ENCODE results near the gene GIMAP8.

GIMAP8 gene

DNA sequence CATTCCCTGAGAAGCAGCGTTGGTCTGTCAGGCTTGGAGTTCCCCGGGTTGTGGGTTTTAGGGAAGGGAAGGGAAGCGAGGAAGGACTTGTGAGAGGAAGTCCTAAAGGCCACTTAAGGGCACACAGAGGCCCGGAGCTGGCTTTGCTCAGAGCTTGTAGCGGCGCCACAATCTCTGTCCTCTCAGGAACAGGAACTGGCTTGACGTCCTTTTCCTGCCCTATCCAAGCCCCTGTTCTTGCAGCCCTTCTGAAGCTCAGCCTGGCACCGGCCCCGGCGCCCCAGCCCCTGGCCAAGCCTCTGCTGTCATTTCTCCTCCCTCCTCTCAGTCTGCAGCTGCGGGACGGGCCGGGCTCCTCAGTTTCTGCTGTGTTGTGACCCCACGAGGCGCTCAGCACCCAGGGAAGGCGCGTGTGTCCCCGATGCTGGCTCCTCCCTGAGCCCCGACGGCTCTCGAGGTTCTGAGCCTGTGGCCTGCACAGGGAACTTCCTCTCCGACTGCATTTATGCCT is at the start of gene GIMAP8:
GIMAP8 (plus strand) TSS at position 140 of the 511 bp plus-strand sequence. CDS start 16,069 bp downstream, outside the sequence.
- no peak for DNase-seq

GRCh38 chr7:150400788-150401423 is 49.5 kb upstream of the GIMAP8 start:
- no peak for DNase-seq

- no peak for DNase-seq
Observed at GRCh38 chr7:150401424-150401790, 49.0 kb upstream of the GIMAP8 start.

GRCh38 chr7:150401861-150402631 is 48.4 kb upstream of the GIMAP8 start:
- DNase-seq, result no peak

DNA sequence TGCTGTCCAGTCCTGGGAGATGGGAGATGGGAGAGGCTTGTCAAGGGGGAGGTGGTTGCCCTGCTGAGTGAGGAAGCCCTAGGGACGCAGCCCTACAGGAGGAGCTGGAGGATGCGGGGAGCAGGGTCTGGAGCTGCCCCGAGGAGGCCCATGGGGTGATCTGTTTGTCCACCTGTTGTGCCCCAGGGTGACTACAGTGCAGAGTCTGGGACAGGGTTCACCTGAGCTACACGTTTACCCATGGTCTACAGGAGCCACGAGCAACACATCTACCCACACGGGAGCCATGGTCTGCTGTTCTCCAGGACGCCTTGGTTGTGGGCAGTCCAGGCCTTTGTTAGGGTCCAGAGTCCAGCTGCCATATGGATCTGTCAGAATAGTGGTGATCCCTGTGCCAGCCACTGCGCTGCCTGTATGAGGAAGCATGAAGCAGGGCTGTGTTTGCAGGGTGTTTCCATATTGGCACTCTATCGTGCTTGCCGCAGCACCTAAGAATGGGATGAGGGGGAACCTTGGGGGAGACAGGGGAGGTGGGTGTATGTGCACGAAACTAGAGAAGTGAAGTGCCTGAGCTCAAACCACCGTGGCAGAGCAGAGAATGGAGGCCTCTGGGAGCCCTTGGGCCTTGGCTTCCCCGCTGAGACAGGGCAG is 47.6 kb upstream of the GIMAP8 start:
- DNase-seq, result no peak

DNA sequence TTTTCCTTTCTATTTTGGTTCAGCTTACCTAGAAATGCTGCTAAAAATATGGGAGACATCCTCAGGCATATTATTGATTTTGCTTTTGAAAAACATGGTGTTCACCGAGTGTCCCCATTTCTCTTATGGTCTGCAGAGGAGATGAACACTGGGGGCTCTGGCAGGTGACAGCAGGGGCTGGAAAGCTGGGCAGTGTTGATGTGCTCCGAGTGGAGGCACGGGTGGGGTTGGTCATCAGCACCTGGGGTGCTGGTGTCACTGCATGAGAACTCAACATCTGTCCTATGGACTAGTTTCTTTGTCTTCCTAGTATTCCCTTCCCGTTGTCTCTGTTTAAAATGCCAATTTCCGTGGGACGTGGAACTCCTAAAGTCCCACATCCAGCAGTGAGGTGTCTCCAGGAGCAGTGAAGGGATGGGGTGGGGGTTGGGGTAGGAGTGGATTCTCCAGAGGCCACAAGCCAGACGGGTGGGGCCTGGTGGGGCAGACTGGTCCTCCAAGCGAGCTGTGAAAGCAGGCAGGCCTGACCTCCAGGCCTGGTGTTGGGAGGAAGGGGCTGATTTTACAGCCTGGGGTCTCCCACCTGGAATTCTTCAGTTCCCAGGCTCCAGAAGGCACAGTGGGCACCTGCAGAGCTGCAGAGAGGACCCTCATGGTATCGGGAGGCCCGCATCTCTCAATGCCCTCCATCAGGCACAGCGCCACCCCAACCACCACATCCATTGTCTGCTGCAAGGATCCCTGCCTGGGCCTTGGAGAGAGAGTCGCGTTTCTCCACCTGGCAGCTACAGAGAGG is 46.9 kb upstream of the GIMAP8 start:
- no peak for DNase-seq

- DNase-seq, result no peak
Observed at GRCh38 chr7:150404172-150404804, 46.1 kb upstream of the GIMAP8 start.

DNA sequence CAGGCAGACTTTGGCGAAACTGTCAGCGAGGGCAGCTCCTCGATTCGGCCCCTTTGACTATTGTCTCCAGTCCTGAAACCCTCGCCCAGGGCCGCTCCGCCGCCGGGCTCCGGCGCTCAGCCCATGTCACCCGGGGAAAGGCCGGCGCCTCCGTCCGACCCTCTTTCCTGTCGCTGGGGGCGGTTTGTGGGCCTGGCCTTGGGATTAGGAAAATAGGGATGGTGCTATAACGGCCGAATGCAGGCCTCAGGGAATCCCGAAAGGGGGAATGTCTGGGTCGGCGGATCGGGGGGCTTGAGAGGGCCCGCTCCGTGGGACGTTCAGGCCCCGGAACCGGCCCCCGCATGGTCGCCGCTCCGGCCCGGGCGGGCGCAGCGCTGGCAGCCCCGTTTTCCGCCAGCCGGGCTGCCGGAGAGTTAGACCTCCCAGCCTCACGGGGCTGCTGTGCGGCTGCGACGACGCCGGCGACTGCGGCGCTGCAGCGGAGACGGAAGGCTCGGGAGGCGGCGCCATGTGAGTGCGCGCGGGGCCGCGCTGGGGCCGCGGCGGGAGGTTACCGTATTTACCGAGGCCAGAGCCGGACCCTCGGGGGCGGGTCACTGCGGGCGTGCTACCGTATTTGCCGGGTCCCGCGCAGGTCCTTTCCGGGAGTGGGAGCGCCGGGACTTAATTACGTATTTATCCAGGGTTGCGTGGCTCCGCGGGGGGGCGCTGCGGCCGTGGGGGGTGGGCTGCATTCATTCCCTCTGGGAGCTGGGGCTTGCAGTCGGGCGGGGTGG is 45.4 kb upstream of the GIMAP8 start:
- DNase-seq, result no peak

GRCh38 chr7:150405584-150406311 is 44.7 kb upstream of the GIMAP8 start:
- no peak for DNase-seq

- DNase-seq, result no peak
Observed at GRCh38 chr7:150406312-150406566, 44.2 kb upstream of the GIMAP8 start.

DNA sequence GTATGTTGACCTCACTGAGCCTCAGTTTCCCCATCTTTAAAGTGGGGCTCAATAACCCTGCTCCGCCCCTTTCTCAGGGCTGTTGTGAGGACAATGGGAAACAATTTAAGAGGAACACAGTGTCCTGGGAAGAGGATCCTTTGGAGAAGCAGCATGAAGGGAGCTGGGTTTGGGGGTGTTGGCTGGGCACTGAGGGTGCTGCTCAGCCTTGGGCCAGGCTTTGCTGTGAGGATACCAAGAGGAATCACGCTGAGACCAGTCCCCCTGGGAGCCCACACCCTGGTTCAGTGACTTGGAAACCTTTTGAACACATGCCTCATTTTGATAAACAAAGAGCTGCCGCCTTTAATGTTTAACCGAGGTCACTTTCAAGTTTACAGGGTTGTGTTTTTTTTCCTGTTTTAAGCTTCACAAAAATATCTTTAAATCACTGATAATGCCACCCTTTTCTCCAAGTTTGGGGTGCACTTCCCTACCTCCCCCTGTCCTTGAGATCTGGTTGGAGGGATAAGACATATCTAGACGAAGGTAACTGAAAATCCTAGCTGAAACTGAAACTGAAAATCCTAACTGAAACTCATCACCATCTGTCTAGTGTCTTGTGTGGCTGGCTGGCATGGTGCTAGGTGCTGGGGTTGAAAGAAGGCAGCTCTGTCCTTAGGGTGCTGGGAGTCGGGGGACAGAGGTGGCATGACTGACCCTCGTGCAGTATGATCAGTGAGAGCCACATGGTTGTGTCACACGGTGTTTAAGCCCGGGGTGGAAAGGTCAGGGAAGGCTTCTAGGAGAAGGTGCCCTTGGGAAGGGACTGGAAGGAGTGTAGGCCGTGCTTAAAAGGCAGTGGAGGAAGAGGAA is 43.6 kb upstream of the GIMAP8 start:
- no peak for DNase-seq

DNA sequence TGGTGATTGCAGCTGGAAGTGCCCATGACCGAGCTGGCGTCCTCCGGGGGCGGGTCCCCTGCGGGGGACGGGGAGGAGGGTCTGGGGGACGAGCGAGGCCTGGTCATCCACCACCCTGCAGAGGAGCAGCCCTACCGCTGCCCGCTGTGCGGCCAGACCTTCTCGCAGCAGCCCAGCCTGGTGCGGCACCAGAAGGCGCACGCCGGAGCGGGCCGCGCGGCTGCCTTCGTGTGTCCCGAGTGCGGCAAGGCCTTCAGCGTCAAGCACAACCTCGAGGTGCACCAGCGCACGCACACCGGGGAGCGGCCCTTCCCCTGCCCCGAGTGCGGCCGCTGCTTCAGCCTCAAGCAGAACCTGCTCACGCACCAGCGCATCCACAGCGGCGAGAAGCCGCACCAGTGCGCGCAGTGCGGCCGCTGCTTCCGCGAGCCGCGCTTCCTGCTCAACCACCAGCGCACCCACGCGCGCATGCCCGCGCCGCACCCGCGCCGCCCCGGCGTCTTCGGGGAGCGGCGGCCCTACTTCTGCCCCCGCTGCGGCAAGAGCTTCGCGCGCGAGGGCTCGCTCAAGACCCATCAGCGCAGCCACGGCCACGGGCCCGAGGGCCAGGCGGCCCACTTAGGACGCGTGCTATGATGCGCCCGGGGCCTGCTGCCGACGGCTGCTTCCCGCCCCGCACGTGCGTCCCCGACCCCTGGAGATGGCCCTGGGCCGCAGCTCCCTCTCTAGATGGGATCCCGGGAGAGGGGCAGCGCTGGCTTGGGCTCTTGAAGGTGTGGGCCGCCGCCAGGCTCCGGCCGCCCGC is 42.6 kb upstream of the GIMAP8 start:
- DNase-seq, result no peak

DNA sequence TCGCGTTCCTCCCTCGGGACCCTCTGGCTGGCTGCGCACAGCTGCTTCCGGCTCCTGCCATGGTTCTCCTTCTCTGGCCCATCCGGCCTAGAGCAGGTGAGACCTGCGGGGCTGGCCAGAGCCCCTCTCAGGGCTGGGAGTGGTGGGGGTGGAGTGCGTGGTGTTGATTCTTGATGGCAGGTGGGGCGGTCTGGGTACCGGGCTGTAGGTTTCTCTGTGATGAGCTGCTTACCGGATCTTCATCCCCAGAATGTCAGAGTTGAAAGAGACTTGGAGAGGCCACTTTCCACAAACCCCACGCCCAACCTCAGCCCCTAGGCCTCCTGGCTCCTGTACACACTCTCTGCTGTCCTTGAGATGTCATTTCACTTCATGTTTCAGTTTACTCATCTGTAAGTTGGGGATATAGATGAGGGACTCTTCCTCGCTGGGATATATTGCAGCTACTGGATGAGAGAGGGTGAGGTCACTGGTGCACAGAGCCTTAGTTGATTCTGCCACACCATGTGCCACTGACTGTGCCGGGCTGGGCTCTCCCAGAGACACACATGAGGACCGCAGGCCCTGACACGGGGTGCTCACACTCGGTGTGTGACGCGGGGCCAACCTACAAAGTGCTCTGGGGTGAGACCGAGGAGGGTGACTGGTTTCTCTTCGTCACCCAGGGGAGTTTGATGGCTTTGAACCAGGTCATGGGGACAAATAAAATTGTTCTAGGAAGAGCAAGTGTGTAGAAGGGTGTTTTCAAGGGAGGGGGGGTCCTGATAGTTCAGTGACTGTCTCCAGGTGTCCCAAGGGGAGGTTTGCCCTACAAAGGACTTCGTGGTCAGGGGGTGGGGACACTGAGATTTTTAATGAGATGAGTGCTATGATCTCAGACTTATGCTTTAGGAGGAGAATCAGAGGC is 41.8 kb upstream of the GIMAP8 start:
- DNase-seq, result no peak

DNA sequence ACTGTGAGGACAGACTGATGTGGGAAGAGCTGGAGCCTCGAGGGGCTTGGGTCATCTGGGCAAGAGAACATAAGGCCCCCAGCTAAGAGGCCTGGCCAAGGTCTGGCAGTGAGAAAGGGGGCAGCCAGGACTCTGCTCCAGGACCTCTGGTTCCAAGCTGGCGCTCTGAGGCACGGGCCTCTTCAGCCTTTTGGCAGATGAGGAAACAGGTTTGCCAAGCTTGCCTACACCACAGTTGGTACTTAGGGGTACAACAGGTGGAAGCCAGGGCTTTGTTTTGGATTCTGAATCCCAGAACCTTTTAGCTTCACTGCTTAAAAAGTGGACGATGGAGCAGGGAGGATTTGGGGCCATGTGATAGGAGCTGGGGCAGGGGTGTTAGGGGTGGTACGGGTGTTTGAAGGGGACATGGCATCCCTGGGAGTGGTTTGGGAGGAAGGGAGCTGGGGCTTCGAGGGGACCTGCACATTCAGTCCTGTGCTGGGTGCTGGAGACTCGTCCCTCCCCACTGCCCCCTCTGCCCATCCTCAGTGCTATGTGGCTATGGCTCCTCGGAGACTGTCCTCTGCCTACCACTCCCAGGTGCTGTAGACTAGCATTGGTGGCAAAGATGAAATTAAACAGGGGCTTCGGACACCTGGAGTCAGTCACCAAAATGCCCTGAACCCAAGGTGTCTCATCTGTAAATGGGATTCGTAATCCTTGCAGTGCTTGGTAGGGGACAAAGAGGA is 41.0 kb upstream of the GIMAP8 start:
- no peak for DNase-seq

DNA sequence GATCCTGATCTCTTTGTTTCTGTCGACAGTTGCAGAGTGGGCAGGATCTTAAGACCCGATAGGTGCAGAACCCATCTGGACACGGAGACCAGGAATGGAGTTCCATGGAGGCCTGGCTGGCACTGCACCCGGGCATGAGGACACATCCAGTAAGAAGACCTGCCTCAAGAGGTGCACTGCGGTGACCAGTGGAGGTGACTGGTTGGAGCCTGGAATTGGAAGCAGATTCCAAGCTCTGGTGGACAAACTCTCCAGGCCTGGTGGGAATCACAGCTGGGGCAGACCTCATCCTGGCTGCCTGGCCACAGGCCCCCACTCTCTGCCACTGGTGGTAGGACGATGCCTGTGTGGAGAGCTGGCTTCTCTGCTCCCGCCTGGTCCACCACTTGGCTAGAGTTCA is 40.3 kb upstream of the GIMAP8 start:
- no peak for DNase-seq

- DNase-seq, result no peak
Observed at GRCh38 chr7:150410680-150411346, 39.6 kb upstream of the GIMAP8 start.

DNA sequence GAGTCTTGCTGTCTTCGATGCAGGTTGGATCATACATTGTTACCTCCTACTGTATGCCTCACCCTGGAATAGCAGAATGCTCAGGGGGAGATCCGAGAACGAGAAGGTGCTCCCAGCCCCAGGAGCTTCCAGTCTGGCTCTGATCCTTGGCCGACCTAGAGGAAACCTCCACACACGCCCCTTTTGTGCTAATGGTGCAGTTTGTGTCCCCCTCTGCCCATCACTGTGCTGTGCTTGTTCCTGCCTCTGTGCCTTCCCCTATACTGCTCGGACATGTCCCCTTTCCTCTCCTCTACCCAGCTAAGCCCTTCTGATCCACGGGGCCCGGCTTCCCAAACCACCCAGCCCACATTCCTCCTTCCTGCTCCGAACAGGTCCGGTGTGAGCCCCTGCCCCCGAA is 38.8 kb upstream of the GIMAP8 start:
- no peak for DNase-seq

Measured in NCI-H524 treated with DMSO at 0.1 percent for 48 hours (cell line).